Keratinocyte (primary cell): ENCODE data around the gene SETD1B.

Experiments used
- CTCF ChIP-seq, 3 experiments: IDR thresholded peaks in 1 of 3; conservative IDR thresholded peaks in 1 of 3; optimal IDR thresholded peaks in 1 of 3; 2 replicates in 2 of 3; 3 replicates in 1 of 3; pipeline versions ENCODE3 to v1.5.1; 2011; ENCODE audit warnings: low read length in 3 of 3, mild to moderate bottlenecking in 3 of 3, moderate library complexity in 2 of 3, control low read depth in 1 of 3, inconsistent platforms in 1 of 3; ENCODE audit not compliant: insufficient read depth in 2 of 3; ENCODE audit errors: extremely low read depth in 1 of 3
- EZH2 ChIP-seq: IDR thresholded peaks from one replicate; pipeline ENCODE4 v1.6.1; 2012; ENCODE audit warnings: inconsistent platforms, mild to moderate bottlenecking, low read length, moderate library complexity

- TF ChIP-seq CTCF (optimal IDR thresholded peaks at IDR 0.05 in 1 of 3, IDR thresholded peaks at IDR 0.05 in 1 of 3, conservative IDR thresholded peaks at IDR 0.05 in 1 of 3; ENCODE audit: extremely low read depth in 1 of 3, insufficient read depth in 2 of 3, low read length in 3 of 3), result no peak
- no peak for TF ChIP-seq EZH2
Measured at GRCh38 chr12:121793440-121793837, 10.4 kb upstream of the SETD1B start, which contains the start of gene RHOF.
